Breast epithelium (tissue), 3 donors: Measurements from ENCODE around the gene PRRG1.

Source experiments
- CTCF ChIP-seq, 3 donors: fragments of 450-650 bp; IDR thresholded peaks; one replicate each; pipeline ENCODE4 v1.5.1; 2016 to 2017; ENCODE audit warnings: antibody characterized with exemption in 3 of 3, mild to moderate bottlenecking in 3 of 3, moderate library complexity in 3 of 3
- POLR2A ChIP-seq: fragments of 450-650 bp; IDR thresholded peaks from one replicate; pipeline ENCODE4 v1.6.1; 2016; ENCODE audit warnings: antibody characterized with exemption, mild to moderate bottlenecking, moderate library complexity

- TF ChIP-seq CTCF (IDR thresholded peaks at IDR 0.05) (no peak), POLR2A (no peak)
These were observed at the start of gene PRRG1 for GRCh38 chrX:37349221-37350033.
